Activated CD8-positive, alpha-beta memory T cell treated with anti-CD3 and anti-CD28 coated beads for 36 hours (primary cell): ENCODE data around the gene MAPK6. TPM values are rescaled to one million over a fixed set of nuclear protein-coding genes. Genes with fewer than 3 reads are reported as not detected.

Experiments used
- CTCF ChIA-PET: fragments of 350-600 bp; sonication (Branson Sonifier 250); formaldehyde crosslinking; loops from one replicate; lab custom pipeline; 2021; ENCODE audit warnings: antibody characterized with exemption; lab: Charles Lee
- POLR2A ChIA-PET: fragments of 350-600 bp; sonication (Branson Sonifier 250); formaldehyde crosslinking; loops from one replicate; lab custom pipeline; 2021; ENCODE audit warnings: antibody characterized with exemption; lab: Charles Lee
- total RNA-seq, 2 experiments: library from RNA; stranded (reverse); gene quantifications; one replicate each; pipeline ENCODE4 v1.2.3, GENCODE V29; 2021

The MAPK6 gene
- total RNA-seq, 2 experiments from 2014 or later, result 90.4 to 92.9 TPM

DNA sequence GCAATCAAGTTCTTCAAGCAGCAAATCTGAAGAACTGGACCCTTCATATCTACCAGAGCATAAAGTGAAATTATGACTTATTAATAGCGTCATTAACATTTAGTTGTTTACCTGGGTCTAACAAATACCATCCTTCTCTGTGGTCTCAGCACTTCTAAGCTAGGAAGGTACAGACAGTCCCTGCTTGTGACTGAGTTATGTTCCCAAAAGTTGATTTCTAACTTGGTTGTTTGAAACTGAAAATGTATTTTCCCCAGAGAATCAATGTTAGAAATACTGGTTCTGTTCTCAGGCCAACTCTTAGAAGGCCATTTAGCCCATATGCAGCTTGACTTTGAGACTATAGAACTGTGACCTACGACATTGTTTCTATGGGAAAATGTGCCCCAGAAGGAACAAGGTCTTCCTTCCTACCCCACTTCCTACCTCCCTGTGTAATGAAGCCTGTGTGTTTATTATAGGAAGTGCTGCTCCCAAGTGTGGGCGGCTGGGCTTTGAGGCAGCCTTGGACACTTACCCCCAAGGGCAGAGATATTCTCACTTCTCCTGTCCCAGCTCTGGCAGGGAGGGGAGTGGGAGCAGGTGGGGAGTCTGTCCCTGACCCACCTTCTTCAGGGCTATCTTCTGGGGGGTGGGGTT lies 12.2 kb upstream of the MAPK6 start:
- CTCF ChIA-PET, result interaction anchor here (0.6 to 2.0 kb wide), 2 partner anchors 9 to 13 kb away, joined by 4 to 7 read pairs; no protein-coding TSS in a partner anchor

GRCh38 chr15:52008359-52008697 lies 10.7 kb upstream of the MAPK6 start:
- CTCF ChIA-PET, result interaction anchor here (1.2 kb wide), 1 partner anchor 70 kb away, joined by 3 read pairs; no protein-coding TSS in a partner anchor
- POLR2A ChIA-PET, result no interaction called here

More for the DNA sequence above, 12.2 kb upstream of the MAPK6 start:
- POLR2A ChIA-PET, result interaction anchor here (0.6 to 1.0 kb wide), 3 partner anchors 12 to 117 kb away, joined by 3 to 5 read pairs (median 3); no protein-coding TSS in a partner anchor

DNA sequence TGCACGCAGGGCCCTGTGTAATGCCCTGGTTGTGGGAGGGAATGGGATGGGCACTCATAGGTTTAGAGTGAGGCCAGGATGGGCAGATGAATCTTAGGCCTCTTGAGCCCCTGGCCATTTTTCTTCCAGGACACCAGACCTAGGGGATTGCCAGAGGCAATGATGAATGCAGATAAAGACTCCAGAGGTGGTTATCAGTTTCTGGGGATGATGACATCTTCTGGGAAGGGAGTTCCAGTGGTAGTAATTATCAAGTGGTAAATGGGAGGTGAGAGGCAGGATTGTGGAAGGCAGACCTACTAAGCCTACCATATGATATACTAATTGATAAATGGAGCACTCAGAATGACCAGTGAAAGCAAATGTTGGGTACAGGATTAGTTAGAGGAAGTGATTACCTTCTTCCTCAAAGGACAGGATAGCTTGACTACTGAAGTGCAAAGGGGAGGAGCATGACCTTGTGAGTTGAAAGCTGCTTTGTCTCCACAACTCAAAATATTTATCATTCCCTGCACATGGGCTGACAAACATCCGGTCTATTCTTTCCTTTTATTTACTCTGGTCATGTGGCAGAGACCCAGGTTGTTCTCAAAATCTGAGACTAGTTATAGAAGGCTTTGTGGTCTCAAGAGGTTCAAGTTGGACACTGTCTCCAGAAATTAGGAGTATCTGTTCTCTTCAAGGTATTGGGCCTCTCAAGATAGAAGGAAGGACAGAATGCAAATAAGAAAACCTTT lies 10.2 kb upstream of the MAPK6 start:
- ChIA-PET POLR2A (no interaction called here), CTCF (interaction anchor here (0.5 to 1.2 kb wide), 2 partner anchors 22 to 69 kb away, joined by 3 to 4 read pairs; no protein-coding TSS in a partner anchor)

DNA sequence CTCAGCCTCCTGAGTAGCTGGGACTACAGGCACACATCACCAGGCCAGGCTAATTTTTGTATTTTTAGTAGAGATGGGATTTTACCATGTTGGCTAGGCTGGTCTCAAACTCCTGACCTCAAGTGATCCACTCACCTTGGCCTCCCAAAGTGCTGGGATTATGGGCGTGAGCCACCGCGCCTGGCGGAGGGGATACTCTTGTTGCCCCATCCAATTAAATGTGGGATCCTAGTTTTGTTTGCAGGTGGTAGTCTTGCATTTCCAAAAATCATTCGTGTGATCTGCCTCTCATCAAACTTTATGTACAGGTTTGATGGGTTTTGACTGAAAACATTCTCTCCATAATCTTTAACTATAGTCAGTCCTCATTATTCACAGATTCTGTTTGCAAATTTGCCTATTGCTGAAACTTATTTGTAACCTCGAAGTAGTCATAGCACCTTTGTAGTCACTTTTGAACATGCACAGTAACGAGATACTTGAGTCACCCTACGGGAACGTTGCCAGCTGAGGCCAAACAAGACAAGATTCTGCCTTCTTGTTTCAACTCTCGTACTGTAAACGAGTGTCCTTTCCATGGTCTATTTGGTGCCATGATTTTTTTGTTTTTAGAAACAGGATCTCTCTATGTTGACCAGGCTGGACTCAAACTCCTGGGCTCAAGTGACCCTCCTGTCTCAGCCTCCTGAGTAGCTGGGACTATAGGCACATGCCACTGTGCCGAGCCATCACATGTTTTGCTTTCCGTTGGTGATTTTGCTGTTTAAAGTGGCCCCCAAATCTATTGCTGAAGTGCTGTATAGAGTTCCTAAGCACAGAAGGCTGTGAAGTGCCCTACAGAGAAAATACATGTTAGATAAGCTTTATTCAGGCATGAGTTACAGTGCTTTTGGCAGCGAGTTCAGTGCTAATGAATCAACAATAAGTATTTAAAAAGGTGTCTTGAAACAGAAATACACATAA lies 8.1 kb upstream of the MAPK6 start:
- POLR2A ChIA-PET, result no interaction called here
- CTCF ChIA-PET, result no interaction called here

- POLR2A ChIA-PET, result no interaction called here
These were observed 7.3 kb upstream of the MAPK6 start for GRCh38 chr15:52011711-52012144.

GRCh38 chr15:52012210-52012609 lies 6.8 kb upstream of the MAPK6 start:
- CTCF ChIA-PET, result no interaction called here
- POLR2A ChIA-PET, result no interaction called here

More at GRCh38 chr15:52011711-52012144, 7.3 kb upstream of the MAPK6 start:
- CTCF ChIA-PET, result no interaction called here

GRCh38 chr15:52013151-52013791 lies 5.7 kb upstream of the MAPK6 start:
- CTCF ChIA-PET, result interaction anchor here (1.4 kb wide), 1 partner anchor 65 kb away, joined by 4 read pairs; no protein-coding TSS in a partner anchor
- POLR2A ChIA-PET, result no interaction called here

GRCh38 chr15:52014616-52015015 lies 4.4 kb upstream of the MAPK6 start:
- POLR2A ChIA-PET, result no interaction called here

DNA sequence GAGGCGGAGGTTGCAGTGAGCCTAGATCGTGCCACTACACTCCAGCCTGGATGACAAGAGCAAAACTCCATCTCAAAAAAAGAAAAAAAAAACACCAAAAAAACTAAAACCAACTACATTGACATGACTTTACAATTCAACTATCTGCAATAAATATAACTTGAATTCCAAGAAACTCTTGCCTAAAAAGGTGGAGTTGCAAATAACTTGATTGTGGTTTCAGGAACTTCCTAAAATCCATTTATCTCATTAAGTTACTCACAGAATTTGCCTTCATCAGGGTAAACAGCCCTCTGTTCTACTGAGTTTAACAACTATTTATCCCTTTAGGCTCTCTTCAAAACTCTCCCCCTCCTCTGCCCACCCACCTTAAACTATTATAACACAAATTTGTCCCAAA lies 2.7 kb upstream of the MAPK6 start:
- POLR2A ChIA-PET, result no interaction called here
- CTCF ChIA-PET, result no interaction called here

More at GRCh38 chr15:52014616-52015015, 4.4 kb upstream of the MAPK6 start:
- CTCF ChIA-PET, result interaction anchor here (0.8 to 1.4 kb wide), 2 partner anchors 21 to 64 kb away, joined by 4 read pairs; no protein-coding TSS in a partner anchor

- CTCF ChIA-PET, result no interaction called here
These were observed 775 bp upstream of the MAPK6 start for GRCh38 chr15:52018244-52018643.

DNA sequence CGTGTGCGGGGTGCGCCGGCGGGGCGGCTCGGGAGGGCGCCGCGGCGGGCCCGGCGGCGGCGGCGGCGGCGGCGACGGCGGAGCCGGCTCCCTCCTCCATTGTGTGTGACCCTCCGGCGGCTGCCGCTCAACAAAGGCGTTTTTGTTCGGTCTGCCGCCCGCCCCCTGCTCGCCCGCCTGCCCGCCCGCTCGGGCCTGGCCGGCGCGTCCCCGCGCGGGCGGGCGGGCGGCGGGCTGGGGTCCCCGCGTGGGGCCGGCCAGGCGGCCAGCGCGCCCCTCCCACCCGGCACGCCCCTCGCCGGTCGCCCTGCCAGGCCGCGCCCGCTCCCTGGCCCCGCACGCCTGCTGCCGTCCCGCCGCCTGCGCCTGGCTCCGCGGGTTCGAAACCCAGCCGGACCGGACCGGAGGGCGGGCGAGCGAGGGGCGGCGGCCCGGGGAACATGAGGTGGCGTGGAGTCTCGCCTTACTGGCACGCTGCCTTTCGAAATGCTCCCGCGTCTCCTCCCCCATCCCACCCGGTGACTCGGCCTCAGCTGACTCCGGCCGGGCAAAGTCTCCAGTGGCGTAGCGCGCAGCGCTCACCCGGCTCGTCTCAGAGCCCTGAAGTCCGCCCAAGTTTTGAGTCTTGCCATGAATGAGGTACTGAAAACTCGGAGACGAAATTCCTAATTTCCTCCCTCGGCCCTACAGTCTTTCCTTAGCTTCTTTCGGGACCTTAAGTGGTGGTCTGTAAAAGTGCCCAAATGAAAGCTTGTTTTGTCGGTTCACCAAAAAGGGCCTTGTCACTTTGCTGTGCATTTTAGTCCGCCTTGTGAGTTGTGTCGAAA lies 588 bp downstream of the MAPK6 start:
- POLR2A ChIA-PET, result interaction anchor here (0.5 to 1.0 kb wide), 3 partner anchors 20 to 48 kb away, joined by 3 to 8 read pairs (median 4); partner anchors contain the start of gene LEO1
- CTCF ChIA-PET, result interaction anchor here (1.7 kb wide), 2 partner anchors 14 to 188 kb away, joined by 3 to 7 read pairs; no protein-coding TSS in a partner anchor

More at GRCh38 chr15:52018244-52018643, 775 bp upstream of the MAPK6 start:
- POLR2A ChIA-PET, result interaction anchor here (0.7 kb wide), 1 partner anchor 11 kb away, joined by 3 read pairs; no protein-coding TSS in a partner anchor

GRCh38 chr15:52020221-52021085 lies 1.4 kb downstream of the MAPK6 start:
- CTCF ChIA-PET, result interaction anchor here (1.7 kb wide), 2 partner anchors 15 to 188 kb away, joined by 3 to 7 read pairs; no protein-coding TSS in a partner anchor
- POLR2A ChIA-PET, result interaction anchor here (0.5 to 1.0 kb wide), 9 partner anchors 13 to 539 kb away, joined by 3 to 11 read pairs (median 3); partner anchors contain the start of gene LEO1

DNA sequence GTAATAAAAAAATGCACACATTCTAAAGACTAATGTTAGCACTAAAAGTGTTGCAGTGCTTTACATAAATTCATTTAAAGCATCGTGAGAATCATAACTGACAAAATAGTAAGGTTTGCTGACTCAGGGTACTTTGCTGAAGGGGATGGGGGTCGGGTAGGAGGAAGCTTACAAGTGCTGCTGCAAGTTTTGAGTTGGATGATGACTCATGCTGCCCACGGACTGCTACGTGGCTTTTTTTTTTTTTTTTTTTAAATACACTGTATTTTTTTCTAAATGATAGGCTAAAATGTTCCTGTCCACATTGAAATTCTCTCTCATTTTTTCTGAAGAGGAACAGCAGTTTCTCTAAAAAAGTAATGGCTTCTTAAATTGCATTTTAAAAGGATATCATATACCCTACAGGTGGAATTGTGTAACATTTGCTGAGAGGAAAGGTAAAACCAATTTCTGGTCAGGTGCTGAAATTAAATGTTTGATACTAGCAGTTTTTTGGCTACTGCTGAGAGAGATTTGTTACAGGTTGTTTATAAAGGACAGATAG lies 2.2 kb downstream of the MAPK6 start:
- POLR2A ChIA-PET, result interaction anchor here (0.6 to 0.9 kb wide), 5 partner anchors 12 to 538 kb away, joined by 3 to 11 read pairs (median 3); no protein-coding TSS in a partner anchor
- CTCF ChIA-PET, result interaction anchor here (1.7 kb wide), 2 partner anchors 15 to 187 kb away, joined by 3 to 7 read pairs; no protein-coding TSS in a partner anchor

GRCh38 chr15:52021892-52022540 lies 3.0 kb downstream of the MAPK6 start:
- CTCF ChIA-PET, result interaction anchor here (1.5 kb wide), 1 partner anchor 57 kb away, joined by 3 read pairs; no protein-coding TSS in a partner anchor
- POLR2A ChIA-PET, result interaction anchor here (0.6 to 0.9 kb wide), 2 partner anchors 17 to 50 kb away, joined by 3 read pairs; no protein-coding TSS in a partner anchor
